GM10266 (cell line): ENCODE data around the gene SRPRB.

Experiments used
- DNase-seq: peaks from one replicate; pipeline ENCODE4 v3.0.0; 2012; ENCODE audit errors: extremely low spot score
- TF ChIP-seq, protein P1 (sequence below): IDR thresholded peaks from 2 replicates; pipeline ENCODE4 v1.5.1; 2012; ENCODE audit warnings: mild to moderate bottlenecking, low read depth; ENCODE audit not compliant: control insufficient read depth, insufficient read depth; ENCODE audit errors: missing control alignments

Gene SRPRB

DNA sequence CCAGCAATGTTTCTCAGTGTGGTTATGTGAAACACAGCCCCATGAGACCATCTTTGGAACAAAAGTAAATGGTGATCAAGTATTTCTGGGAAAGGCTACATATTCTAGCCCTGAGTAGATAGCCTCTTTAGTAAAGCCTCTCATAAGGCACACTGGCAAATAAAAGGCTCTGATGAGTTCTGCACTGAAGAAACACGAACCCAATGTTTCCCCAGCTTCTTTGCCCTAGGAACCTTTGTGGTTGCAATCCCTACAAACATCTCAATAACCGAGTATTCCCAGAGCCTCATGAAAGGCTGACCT is 48.3 kb downstream of the SRPRB start:
- TF ChIP-seq, protein P1, sequence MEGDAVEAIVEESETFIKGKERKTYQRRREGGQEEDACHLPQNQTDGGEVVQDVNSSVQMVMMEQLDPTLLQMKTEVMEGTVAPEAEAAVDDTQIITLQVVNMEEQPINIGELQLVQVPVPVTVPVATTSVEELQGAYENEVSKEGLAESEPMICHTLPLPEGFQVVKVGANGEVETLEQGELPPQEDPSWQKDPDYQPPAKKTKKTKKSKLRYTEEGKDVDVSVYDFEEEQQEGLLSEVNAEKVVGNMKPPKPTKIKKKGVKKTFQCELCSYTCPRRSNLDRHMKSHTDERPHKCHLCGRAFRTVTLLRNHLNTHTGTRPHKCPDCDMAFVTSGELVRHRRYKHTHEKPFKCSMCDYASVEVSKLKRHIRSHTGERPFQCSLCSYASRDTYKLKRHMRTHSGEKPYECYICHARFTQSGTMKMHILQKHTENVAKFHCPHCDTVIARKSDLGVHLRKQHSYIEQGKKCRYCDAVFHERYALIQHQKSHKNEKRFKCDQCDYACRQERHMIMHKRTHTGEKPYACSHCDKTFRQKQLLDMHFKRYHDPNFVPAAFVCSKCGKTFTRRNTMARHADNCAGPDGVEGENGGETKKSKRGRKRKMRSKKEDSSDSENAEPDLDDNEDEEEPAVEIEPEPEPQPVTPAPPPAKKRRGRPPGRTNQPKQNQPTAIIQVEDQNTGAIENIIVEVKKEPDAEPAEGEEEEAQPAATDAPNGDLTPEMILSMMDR: no peak
- DNase-seq: no peak

DNA sequence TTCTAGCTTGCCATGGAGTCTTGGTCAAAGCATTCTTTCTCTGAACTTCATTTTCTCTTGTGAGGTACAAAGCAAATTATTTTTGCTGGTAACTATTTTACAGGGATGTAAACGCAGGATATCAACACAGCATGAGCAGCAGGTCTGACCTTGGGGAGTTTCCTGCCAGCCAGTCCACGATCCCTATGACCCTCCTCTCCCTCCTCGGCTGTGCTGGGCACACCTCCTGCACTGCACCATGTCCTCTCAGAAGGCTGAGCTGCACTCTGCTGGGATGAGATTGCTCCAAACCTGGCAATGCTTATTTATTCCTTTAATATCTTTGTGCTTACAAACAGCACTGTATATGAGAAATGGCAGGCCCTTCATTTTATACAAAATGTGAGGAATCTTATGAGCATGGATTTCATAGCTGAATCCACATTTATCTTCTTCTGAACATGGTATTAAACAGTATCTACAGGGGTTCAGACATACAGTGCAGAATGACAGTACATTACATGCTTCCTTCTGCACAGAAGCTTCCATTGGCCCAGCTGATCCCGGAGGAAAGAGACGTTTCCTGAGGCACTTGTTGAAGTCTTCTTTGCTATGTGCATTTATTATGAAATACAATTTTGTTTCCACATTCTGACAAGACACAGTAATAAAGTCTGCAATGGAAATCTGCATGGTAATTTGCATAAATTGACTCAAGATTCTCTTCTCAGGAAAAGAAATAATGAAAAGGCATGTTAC is 48.8 kb downstream of the SRPRB start:
- TF ChIP-seq, protein P1: no peak
- no peak for DNase-seq

DNA sequence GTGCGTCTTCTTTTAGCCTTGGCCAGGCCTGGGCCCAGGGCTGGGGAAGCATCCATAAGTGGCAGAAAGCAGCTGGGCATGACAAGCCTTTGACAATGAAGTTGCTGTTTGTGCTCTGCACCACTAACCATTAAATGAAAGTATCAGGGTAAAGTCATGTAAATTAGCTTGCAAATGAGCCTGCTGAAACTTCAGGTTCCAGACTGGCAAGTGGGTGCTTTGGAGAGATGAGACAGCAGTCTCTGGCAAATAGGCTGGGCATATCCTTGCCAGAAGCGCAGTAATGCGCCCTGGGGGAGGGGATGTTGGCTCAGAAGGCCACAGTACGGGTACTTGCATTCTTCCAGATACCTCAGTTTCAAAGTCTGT is 49.4 kb downstream of the SRPRB start:
- TF ChIP-seq, protein P1: no peak
- no peak for DNase-seq

DNA sequence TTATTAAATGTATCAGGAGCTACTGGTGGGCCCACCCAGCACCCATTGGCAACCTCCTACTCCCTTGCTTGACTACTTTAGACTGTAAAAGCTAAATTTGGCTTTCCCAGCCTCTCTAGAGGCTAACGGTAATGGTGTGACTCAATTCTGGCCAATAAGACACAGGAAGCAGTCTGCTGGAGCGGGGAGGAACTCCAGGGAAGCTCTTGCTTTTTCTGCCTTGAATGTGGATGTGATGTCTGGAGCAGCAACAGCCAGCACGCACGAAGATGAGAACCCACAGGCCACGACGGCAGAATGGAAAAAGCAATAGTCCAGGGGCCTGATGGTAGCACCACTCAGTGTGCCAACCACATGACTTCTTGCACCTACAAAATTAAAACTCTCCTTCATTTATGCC is 50.2 kb downstream of the SRPRB start:
- no peak for DNase-seq

DNA sequence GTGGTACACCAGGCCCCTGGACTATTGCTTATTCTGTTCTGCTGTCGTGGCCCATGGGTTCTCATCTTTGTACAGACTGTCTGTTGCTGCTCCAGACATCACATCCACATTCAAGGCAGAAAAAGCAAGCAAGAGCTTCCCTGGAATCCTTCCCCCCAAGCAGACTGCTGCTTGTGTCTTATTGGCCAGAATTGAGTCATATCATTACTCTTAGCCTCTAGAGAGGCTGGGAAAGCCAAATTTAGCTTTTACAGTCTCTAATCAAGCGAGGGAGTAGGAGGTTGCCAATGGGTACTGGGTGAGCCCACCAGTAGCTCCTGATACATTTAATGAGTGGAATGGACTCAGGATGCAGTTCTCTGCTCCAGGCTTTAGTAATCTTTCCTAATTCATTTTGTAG is 50.7 kb downstream of the SRPRB start:
- DNase-seq: no peak

More for the DNA sequence above, 50.2 kb downstream of the SRPRB start:
- TF ChIP-seq, protein P1: no peak

DNA sequence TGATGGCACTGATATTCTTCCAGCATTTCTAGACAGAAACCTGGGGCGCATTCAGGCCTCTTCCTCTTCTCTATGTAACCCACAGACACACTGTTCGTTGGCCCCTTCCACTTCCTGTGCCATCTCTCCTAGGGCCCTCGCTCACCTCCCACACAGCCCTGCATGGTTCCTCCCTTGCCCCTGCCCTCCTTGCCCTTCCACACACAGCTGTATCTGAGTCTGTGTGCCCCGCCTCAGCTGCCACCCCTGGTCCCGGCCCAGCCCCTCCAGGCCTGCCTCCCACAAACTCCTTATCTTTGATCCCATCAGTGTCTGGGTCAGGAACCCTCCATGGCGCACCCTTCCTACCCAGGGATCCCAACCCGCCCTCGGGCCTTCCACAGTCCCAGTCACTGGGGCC is 52.2 kb downstream of the SRPRB start:
- no peak for DNase-seq
- TF ChIP-seq, protein P1: no peak

More for the DNA sequence above, 50.7 kb downstream of the SRPRB start:
- TF ChIP-seq, protein P1: no peak

DNA sequence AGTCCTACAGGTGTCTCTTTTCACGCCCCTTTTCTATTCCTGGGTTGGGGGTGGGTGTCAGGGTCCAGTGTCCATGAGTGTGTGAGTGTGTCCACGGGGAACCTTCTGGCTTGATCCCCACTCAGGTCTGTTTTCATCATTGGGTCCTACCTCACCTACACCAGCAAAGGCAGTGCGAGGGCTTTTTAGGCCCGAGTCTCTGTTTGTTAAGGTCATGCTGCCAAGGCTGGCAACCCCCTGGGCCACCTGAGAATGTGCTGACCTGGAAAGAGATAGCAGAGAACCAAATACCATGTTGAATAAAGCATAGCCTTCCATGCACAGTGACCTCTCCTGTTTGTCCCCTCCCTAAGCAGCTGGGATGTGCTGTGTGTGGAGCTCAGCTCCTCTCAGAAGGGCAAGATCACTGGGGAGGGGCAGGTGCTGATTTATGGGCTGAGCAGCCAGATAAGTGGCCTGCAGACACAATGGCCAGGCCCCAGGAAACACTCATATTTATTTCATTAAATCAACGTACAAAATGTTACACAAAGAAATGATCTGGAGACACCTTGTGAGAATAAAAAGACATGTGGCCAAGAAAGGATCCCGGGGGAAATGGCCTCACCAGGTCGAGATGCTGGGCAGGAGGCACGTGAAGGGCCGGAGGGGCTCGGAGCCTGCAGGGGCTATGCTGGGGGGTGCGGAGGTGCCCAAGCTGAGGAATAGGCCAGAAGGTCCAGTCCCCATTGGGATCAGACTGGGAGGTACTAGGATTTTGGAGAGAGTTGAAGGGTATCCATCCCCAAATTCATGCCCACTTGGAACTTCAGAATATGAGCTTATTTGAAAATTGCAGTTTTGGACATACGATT is 54.0 kb downstream of the SRPRB start:
- DNase-seq: no peak
- TF ChIP-seq, protein P1: no peak
